Neural progenitor cell (in vitro differentiated cells): ENCODE measurements around the gene SEZ6L. TPM values are rescaled to one million over a fixed set of nuclear protein-coding genes. Genes with fewer than 3 reads are reported as not detected.

Experiments
- DNase-seq: peaks from one replicate; pipeline ENCODE4 v3.0.0-alpha.2; 2016; ENCODE audit warnings: low spot score
- H2AFZ ChIP-seq: fragments of 200-600 bp; sonication (generic); replicated peaks from 2 replicates; pipeline ENCODE4 v1.6.1; 2016; ENCODE audit warnings: antibody characterized with exemption
- H3F3A ChIP-seq: fragments of 200-600 bp; sonication (generic); 2 replicates; pipeline ENCODE4 v1.6.1; 2016; ENCODE audit warnings: antibody characterized with exemption, low read depth
- H3K27ac ChIP-seq: fragments of 200-600 bp; sonication (generic); 2 replicates; pipeline ENCODE4 v1.5.1; 2016; ENCODE audit warnings: mild to moderate bottlenecking
- H3K27me3 ChIP-seq: fragments of 200-600 bp; sonication (generic); 2 replicates; pipeline ENCODE4 v1.6.1; 2016; ENCODE audit warnings: mild to moderate bottlenecking, moderate library complexity
- H3K36me3 ChIP-seq: fragments of 200-600 bp; sonication (generic); 2 replicates; pipeline ENCODE4 v1.5.1; 2016
- H3K4me1 ChIP-seq: fragments of 200-600 bp; sonication (generic); 2 replicates; pipeline ENCODE4 v1.6.1; 2016; ENCODE audit warnings: mixed run types
- H3K4me2 ChIP-seq: fragments of 200-600 bp; sonication (generic); 2 replicates; pipeline ENCODE4 v1.6.1; 2016
- H3K4me3 ChIP-seq: fragments of 200-600 bp; sonication (generic); 2 replicates; pipeline ENCODE4 v1.5.1; 2016
- H3K79me2 ChIP-seq: fragments of 200-600 bp; sonication (generic); 2 replicates; pipeline ENCODE4 v1.6.1; 2016; ENCODE audit warnings: low read depth
- H3K9ac ChIP-seq: fragments of 200-600 bp; sonication (generic); 2 replicates; pipeline ENCODE4 v1.6.1; 2016
- H3K9me3 ChIP-seq: fragments of 200-600 bp; sonication (generic); 2 replicates; pipeline ENCODE4 v1.5.1; 2016; ENCODE audit warnings: low read depth
- H4K20me1 ChIP-seq: fragments of 200-600 bp; sonication (generic); 2 replicates; pipeline ENCODE4 v1.6.1; 2016; ENCODE audit warnings: low read depth
- H3K27ac Mint-ChIP-seq: 3 replicates; pipeline ENCODE4 v1.8.0; 2021; ENCODE audit warnings: mixed read lengths
- H3K27me3 Mint-ChIP-seq: 2 replicates; pipeline ENCODE4 v1.8.0; 2022; ENCODE audit warnings: low read depth, mild to moderate bottlenecking, inconsistent platforms, moderate library complexity, mixed read lengths; ENCODE audit not compliant: insufficient read depth
- H3K36me3 Mint-ChIP-seq: 3 replicates; pipeline ENCODE4 v1.8.0; 2021; ENCODE audit warnings: mixed read lengths
- H3K4me1 Mint-ChIP-seq: 3 replicates; pipeline ENCODE4 v1.8.0; 2021; ENCODE audit warnings: mixed read lengths
- H3K4me3 Mint-ChIP-seq: 3 replicates; pipeline ENCODE4 v1.8.0; 2021; ENCODE audit warnings: mild to moderate bottlenecking, moderate library complexity, mixed read lengths
- H3K9me3 Mint-ChIP-seq: 3 replicates; pipeline ENCODE4 v1.8.0; 2020; ENCODE audit warnings: mixed read lengths
- CTCF ChIP-seq: fragments of 200-600 bp; sonication (generic); IDR thresholded peaks from 2 replicates; pipeline ENCODE4 v1.5.1; 2017; ENCODE audit warnings: antibody characterized with exemption, mild to moderate bottlenecking
- EZH2 ChIP-seq: fragments of 200-600 bp; sonication (generic); IDR thresholded peaks from 2 replicates; pipeline ENCODE4 v1.6.1; 2017; ENCODE audit warnings: antibody characterized with exemption, mild to moderate bottlenecking, moderate library complexity
- EZH2phosphoT487 ChIP-seq: fragments of 200-600 bp; sonication (generic); IDR thresholded peaks from 2 replicates; pipeline ENCODE4 v1.6.1; 2017; ENCODE audit warnings: antibody characterized with exemption
- total RNA-seq: library from RNA; depleted of rRNA; stranded (reverse); fragments of >200 nt; gene quantifications from 2 replicates; pipeline ENCODE4 v1.2.3, GENCODE V29; 2015; ENCODE audit warnings: low replicate concordance

SEZ6L gene
- total RNA-seq, 1 donor from 2014 or later = 0.22 TPM

GRCh38 chr22:26389125-26389524, 219.9 kb downstream of the SEZ6L start:
- H3K79me2 ChIP-seq = no peaks in the 10 kb centered on the region
- H3K27ac ChIP-seq = no peak overlapping the region
- Mint-ChIP-seq H3K27me3 (peaks cover 6% of the 10 kb centered on the region), H3K27ac (no peak overlapping the region), H3K9me3 (peaks cover 6% of the 10 kb centered on the region), H3K4me3 (no peak overlapping the region), H3K36me3 (no peaks in the 10 kb centered on the region), H3K4me1 (peaks cover 27% of the 10 kb centered on the region)
- DNase-seq = no peak
- no peaks in the 10 kb centered on the region for H4K20me1 ChIP-seq
- no peak for TF ChIP-seq EZH2phosphoT487
- TF ChIP-seq EZH2 = no peak
- TF ChIP-seq CTCF = no peak
- no peak overlapping the region for H3K4me3 ChIP-seq
- no peak overlapping the region for H2AFZ ChIP-seq
- peaks cover 8% of the 10 kb centered on the region for H3F3A ChIP-seq
- no peak overlapping the region for H3K9ac ChIP-seq
- no peaks in the 10 kb centered on the region for H3K36me3 ChIP-seq
- H3K4me1 ChIP-seq = peaks cover 26% of the 10 kb centered on the region
- no peaks in the 10 kb centered on the region for H3K9me3 ChIP-seq
- H3K4me2 ChIP-seq = no peak overlapping the region
- no peaks in the 10 kb centered on the region for H3K27me3 ChIP-seq

- Mint-ChIP-seq H3K27me3 (no peaks in the 10 kb centered on the region), H3K4me1 (peaks cover 30% of the 10 kb centered on the region), H3K36me3 (no peaks in the 10 kb centered on the region), H3K9me3 (peaks cover 4% of the 10 kb centered on the region), H3K4me3 (no peak overlapping the region), H3K27ac (peak overlapping the region; percentile 54)
- no peaks in the 10 kb centered on the region for H4K20me1 ChIP-seq
- DNase-seq = no peak
- TF ChIP-seq CTCF = no peak
- H3K79me2 ChIP-seq = no peaks in the 10 kb centered on the region
- peaks cover 30% of the 10 kb centered on the region for H3K4me1 ChIP-seq
- no peak overlapping the region for H3K9ac ChIP-seq
- no peak overlapping the region for H3K4me3 ChIP-seq
- no peaks in the 10 kb centered on the region for H3K36me3 ChIP-seq
- H3F3A ChIP-seq = peaks cover 28% of the 10 kb centered on the region
- H3K4me2 ChIP-seq = no peak overlapping the region
- no peaks in the 10 kb centered on the region for H3K27me3 ChIP-seq
- H3K27ac ChIP-seq = peak overlapping the region; percentile 49
- no peaks in the 10 kb centered on the region for H3K9me3 ChIP-seq
- H2AFZ ChIP-seq = peak overlapping the region; percentile 78
These were observed 221.8 kb downstream of the SEZ6L start for GRCh38 chr22:26391091-26391490.

- no peak overlapping the region for H2AFZ ChIP-seq
- Mint-ChIP-seq H3K27me3 (peaks cover under 1% of the 10 kb centered on the region), H3K27ac (no peak overlapping the region), H3K4me1 (peaks cover 34% of the 10 kb centered on the region), H3K36me3 (no peaks in the 10 kb centered on the region), H3K9me3 (peaks cover 4% of the 10 kb centered on the region), H3K4me3 (no peak overlapping the region)
- H3K36me3 ChIP-seq = no peaks in the 10 kb centered on the region
- TF ChIP-seq CTCF = no peak
- no peak for TF ChIP-seq EZH2
- TF ChIP-seq EZH2phosphoT487 = no peak
- H3K27me3 ChIP-seq = no peaks in the 10 kb centered on the region
- no peaks in the 10 kb centered on the region for H3K79me2 ChIP-seq
- H3K4me3 ChIP-seq = no peak overlapping the region
- DNase-seq = peak; percentile 50
- H3K27ac ChIP-seq = peak overlapping the region; percentile 49
- H3F3A ChIP-seq = peaks cover 28% of the 10 kb centered on the region
- no peak overlapping the region for H3K9ac ChIP-seq
- peaks cover 36% of the 10 kb centered on the region for H3K4me1 ChIP-seq
- H4K20me1 ChIP-seq = no peaks in the 10 kb centered on the region
- no peak overlapping the region for H3K4me2 ChIP-seq
- no peaks in the 10 kb centered on the region for H3K9me3 ChIP-seq
These were observed 222.4 kb downstream of the SEZ6L start for GRCh38 chr22:26391623-26392022.

- no peaks in the 10 kb centered on the region for H3K36me3 Mint-ChIP-seq
- no peaks in the 10 kb centered on the region for H3K9me3 ChIP-seq
- no peak overlapping the region for H3K4me3 ChIP-seq
- no peak overlapping the region for H3K4me3 Mint-ChIP-seq
- no peaks in the 10 kb centered on the region for H4K20me1 ChIP-seq
- H3K4me1 Mint-ChIP-seq = peaks cover 39% of the 10 kb centered on the region
- no peak overlapping the region for H3K9ac ChIP-seq
- H3K4me1 ChIP-seq = peaks cover 36% of the 10 kb centered on the region
- H3K27me3 Mint-ChIP-seq = peaks cover 4% of the 10 kb centered on the region
- H3K27ac ChIP-seq = no peak overlapping the region
- no peak overlapping the region for H2AFZ ChIP-seq
- no peaks in the 10 kb centered on the region for H3K36me3 ChIP-seq
- no peaks in the 10 kb centered on the region for H3K9me3 Mint-ChIP-seq
- no peak for DNase-seq
- H3K27me3 ChIP-seq = no peaks in the 10 kb centered on the region
- H3K4me2 ChIP-seq = no peak overlapping the region
- peaks cover 28% of the 10 kb centered on the region for H3F3A ChIP-seq
- no peaks in the 10 kb centered on the region for H3K79me2 ChIP-seq
- TF ChIP-seq EZH2phosphoT487 (no peak), CTCF (peak; percentile 22), EZH2 (no peak)
- H3K27ac Mint-ChIP-seq = peak overlapping the region; percentile 31
These were observed 224.7 kb downstream of the SEZ6L start for GRCh38 chr22:26393929-26394328.
